Stimulated activated effector memory CD8-positive, alpha-beta T cell treated with anti-CD3 and anti-CD28 coated beads, Interleukin-12 subunit alpha, Interleukin-12 subunit beta, amount 100 ng/mL, for 72 hours (primary cell): Measurements from ENCODE around the gene CAMSAP3.
A peak's percentile ranks its signal among the peaks of the same experiment; 100 is the strongest.

Experiments used
- ATAC-seq: fragments of 150-1000 bp; cut with Tn5 transposase; 2 replicates; pipeline ENCODE4 v1.10.0; 2021
- DNase-seq, 2 donors: peaks; one replicate each; pipeline ENCODE4 v3.0.0; 2021 to 2022; ENCODE audit warnings: low spot score in 2 of 2
- H3K27ac Mint-ChIP-seq: one replicate; pipeline ENCODE4 v1.8.0; 2022; ENCODE audit warnings: mild to moderate bottlenecking, mixed read lengths
- H3K36me3 Mint-ChIP-seq: one replicate; pipeline ENCODE4 v1.8.0; 2022; ENCODE audit warnings: mild to moderate bottlenecking, mixed read lengths
- H3K4me1 Mint-ChIP-seq: one replicate; pipeline ENCODE4 v1.8.0; 2022; ENCODE audit warnings: mixed read lengths
- H3K4me3 Mint-ChIP-seq: one replicate; pipeline ENCODE4 v1.8.0; 2022; ENCODE audit warnings: mild to moderate bottlenecking, mixed read lengths
- H3K9me3 Mint-ChIP-seq: one replicate; pipeline ENCODE4 v1.8.0; 2022; ENCODE audit warnings: mixed read lengths

The CAMSAP3 gene

DNA sequence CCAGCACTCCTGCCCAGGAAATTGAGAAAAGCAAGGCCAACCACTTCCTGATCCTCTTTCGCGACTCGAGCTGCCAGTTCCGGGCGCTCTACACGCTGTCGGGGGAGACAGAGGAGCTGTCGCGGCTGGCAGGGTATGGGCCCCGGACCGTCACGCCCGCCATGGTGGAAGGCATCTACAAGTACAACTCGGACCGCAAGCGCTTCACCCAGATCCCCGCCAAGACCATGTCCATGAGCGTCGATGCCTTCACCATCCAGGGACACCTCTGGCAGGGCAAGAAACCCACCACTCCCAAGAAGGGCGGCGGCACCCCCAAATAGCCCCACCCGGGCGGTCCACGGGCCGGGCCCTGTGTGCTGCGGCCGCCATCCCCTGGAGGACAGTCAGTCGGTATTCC, 22.1 kb downstream of the CAMSAP3 start:
- no peaks in the 10 kb centered on the region for H3K9me3 Mint-ChIP-seq
- no peak overlapping the region for H3K27ac Mint-ChIP-seq

GRCh38 chr19:7618348-7618747, 22.7 kb downstream of the CAMSAP3 start:
- ATAC-seq (no peak), DNase-seq (no peak)
- no peaks in the 10 kb centered on the region for H3K9me3 Mint-ChIP-seq
- no peak overlapping the region for H3K4me3 Mint-ChIP-seq
- peak overlapping the region; percentile 79 for H3K27ac Mint-ChIP-seq
- H3K36me3 Mint-ChIP-seq: peaks cover 52% of the 10 kb centered on the region
- no peaks in the 10 kb centered on the region for H3K4me1 Mint-ChIP-seq

More for the DNA sequence above, 22.1 kb downstream of the CAMSAP3 start:
- peaks cover 45% of the 10 kb centered on the region for H3K36me3 Mint-ChIP-seq
- H3K4me3 Mint-ChIP-seq: no peak overlapping the region
- ATAC-seq: no peak
- no peak for DNase-seq
- no peaks in the 10 kb centered on the region for H3K4me1 Mint-ChIP-seq

DNA sequence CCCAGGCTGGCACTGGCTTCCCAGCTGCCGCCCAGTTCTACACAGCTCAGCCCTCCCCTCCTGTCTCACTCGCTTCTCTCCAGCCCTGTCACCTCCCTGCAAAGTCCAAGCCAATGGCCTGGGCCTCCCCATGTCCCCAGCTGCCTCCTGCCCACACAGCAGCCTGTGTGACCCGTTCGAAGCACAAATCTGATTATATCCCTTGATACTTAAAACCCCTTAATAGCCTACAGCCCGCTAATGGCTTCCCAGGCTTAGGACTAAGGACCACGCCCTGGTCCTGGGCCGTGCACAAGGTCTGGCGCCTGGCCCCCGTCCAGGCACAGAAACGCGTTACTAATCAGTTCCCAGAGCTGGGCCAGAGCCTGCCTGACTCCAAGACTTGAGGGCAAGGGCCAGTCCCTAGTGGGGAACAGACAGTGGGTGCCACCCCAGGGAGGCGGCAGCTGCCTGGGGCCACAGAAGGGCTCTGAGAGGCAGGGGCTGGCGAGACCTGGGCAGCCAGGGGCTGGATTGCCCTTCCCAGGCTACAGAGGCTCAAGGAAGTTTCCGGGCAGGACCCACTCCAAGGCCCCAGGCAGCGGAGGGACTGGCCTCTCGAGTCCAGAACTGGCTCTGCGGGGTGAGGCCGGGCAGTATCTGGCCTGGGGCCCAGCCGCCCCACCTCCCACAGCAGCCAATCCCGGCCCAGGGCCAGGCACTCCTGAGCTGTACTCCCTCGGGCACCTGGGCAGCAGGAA, 23.3 kb downstream of the CAMSAP3 start:
- H3K27ac Mint-ChIP-seq: peak overlapping the region; percentile 79
- H3K9me3 Mint-ChIP-seq: no peaks in the 10 kb centered on the region
- ATAC-seq (no peak), DNase-seq (no peak)
- no peaks in the 10 kb centered on the region for H3K4me1 Mint-ChIP-seq
- no peak overlapping the region for H3K4me3 Mint-ChIP-seq
- H3K36me3 Mint-ChIP-seq: peaks cover 56% of the 10 kb centered on the region

DNA sequence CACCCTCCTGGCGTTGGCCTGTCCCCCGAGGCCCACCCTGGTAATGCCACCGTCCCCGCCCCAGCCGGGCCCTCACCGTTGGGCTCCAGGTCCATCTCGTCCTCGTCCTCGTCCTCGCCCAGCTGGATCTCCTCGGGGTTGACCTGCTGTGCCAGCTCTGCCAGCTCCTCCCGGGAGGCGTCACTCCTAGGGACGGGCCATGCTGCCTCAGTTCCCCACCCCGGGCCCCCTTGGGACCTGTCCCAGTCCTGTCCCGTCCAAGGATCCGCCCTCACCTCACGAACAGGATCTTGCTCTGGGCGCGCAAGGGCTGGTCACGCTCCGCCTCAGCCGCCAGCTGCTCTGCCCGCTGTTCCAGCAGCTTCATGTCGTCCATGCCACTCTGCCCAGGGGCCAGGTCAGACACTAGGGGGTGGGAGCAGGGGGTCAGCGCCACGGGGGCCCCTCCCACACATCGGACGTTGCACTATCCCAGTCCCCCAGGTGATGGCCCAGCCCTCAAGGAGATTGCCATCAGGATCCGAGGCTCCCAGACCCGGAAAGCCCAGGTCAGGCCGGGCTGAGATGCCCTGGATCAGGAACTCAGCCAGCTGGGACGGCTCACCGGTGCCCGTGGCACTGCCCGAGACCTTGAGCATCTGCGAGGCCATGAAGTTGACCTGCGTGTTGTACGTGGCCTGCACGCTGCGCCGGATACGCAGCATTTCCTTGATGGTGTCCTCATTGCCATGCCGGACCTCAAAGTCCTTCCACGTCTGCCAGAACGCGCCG, 24.2 kb downstream of the CAMSAP3 start:
- Mint-ChIP-seq H3K36me3 (peaks cover 62% of the 10 kb centered on the region), H3K27ac (no peak overlapping the region), H3K9me3 (no peaks in the 10 kb centered on the region)

GRCh38 chr19:7620442-7621412, 25.1 kb downstream of the CAMSAP3 start:
- ATAC-seq (no peak), DNase-seq (no peak)
- no peak overlapping the region for H3K27ac Mint-ChIP-seq
- peaks cover 71% of the 10 kb centered on the region for H3K36me3 Mint-ChIP-seq
- H3K4me1 Mint-ChIP-seq: no peaks in the 10 kb centered on the region
- H3K9me3 Mint-ChIP-seq: no peaks in the 10 kb centered on the region
- H3K4me3 Mint-ChIP-seq: no peak overlapping the region

More for the DNA sequence above, 24.2 kb downstream of the CAMSAP3 start:
- no peak overlapping the region for H3K4me3 Mint-ChIP-seq
- DNase-seq (no peak), ATAC-seq (no peak)
- H3K4me1 Mint-ChIP-seq: no peaks in the 10 kb centered on the region

- DNase-seq (no peak), ATAC-seq (no peak)
- Mint-ChIP-seq H3K27ac (no peak overlapping the region), H3K4me1 (peaks cover 6% of the 10 kb centered on the region), H3K4me3 (no peak overlapping the region), H3K36me3 (peaks cover 72% of the 10 kb centered on the region), H3K9me3 (no peaks in the 10 kb centered on the region)
Measured at GRCh38 chr19:7622933-7623685, 27.4 kb downstream of the CAMSAP3 start.

DNA sequence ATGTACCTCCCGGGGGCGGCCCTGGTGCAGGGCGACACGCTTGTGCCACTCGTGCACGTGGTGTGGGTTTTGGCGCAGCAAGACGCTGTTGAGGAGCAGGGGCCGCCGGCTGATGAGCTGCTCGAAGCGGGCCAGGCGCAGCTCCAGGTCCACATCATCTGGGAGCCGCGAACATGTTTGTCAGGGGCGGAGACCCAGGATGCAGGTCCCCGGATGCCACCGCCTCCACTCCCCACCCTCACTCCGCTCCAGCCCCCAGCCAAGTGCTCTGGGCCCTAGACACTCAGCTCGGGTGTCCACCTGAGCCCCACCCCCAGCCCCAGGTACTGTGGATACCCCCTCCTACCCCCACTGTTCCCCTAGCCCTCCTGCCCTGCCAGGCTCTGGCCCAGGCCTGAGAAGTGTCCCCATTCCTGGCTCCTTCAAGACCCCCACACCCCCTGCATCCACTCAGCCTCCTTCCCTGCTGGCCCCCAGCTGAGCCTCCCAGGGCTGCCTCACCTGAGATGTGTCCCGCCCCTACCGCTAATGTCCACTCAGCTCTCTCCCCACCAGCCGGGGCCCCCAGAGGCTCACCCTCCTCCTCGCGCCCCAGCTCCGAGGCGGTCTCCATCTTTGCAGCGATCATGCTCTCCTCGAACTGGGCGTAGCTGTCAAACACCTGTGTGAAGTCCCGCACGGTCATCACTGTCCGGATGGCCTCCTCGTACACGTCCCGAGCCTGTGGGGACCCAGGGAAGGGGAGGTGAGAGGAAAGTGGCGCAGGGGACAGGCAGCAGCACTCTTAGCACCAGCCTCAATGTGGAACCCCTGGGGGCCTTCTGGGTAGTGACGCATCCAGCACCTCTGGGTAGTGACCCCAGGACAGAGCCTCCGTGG, 28.3 kb downstream of the CAMSAP3 start:
- Mint-ChIP-seq H3K4me1 (peaks cover 15% of the 10 kb centered on the region), H3K4me3 (no peak overlapping the region), H3K36me3 (peaks cover 68% of the 10 kb centered on the region), H3K9me3 (no peaks in the 10 kb centered on the region), H3K27ac (no peak overlapping the region)
- no peak for DNase-seq
- no peak for ATAC-seq

DNA sequence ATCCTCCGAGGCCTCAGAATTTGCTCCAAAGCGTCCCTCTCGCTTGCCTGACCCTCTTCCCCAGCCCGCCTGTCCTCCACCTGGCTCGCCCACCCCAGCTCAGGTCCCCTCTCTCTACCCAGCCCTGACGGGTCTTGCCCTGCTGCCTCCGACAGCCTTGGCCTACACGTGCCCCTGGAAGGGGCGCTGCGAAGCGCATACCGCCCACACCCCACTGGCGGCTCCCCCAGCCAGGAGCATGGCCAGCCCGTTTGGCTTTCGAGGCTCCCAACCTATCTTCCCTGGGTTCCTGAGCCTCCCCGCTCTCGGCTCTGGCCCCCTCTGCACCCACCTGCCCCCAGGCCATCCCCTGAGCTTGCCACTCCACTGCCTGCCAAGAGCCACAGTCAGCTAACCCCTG, 29.1 kb downstream of the CAMSAP3 start:
- DNase-seq: no peak
- Mint-ChIP-seq H3K9me3 (no peaks in the 10 kb centered on the region), H3K4me1 (peaks cover 23% of the 10 kb centered on the region), H3K27ac (no peak overlapping the region), H3K36me3 (peaks cover 74% of the 10 kb centered on the region), H3K4me3 (no peak overlapping the region)
- no peak for ATAC-seq

DNA sequence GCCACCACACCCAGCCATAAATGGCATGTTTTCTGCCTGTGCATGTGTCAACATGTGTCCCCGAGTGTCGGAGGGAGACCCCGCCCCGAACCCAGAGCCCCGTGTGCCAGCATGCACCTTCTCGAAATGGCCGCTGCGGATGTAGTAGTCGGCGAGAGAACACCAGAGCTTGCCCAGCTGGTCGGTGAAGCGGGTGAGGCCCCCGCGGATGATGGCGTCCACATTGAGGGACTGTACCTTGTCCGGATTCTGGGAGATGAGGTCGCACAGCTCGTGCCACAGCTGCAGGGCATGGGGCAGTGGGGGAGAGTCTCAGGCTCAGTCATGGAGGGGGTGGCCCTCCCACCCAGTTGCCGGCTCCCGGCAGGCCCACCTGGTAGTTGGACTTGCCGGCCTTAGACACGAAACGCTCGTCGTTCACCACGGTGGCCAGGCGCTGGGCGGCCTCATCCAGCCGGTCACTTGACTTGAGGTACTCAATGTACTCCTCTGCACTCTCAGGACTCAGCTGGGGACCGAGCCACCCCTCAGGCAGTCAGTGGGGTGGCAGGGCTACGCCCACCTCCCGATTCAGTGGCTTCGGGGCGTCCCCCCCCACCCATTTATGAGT, 30.2 kb downstream of the CAMSAP3 start:
- Mint-ChIP-seq H3K27ac (no peak overlapping the region), H3K36me3 (peaks cover 76% of the 10 kb centered on the region), H3K4me1 (peaks cover 34% of the 10 kb centered on the region), H3K4me3 (no peak overlapping the region), H3K9me3 (no peaks in the 10 kb centered on the region)
- no peak for ATAC-seq
- DNase-seq: no peak

DNA sequence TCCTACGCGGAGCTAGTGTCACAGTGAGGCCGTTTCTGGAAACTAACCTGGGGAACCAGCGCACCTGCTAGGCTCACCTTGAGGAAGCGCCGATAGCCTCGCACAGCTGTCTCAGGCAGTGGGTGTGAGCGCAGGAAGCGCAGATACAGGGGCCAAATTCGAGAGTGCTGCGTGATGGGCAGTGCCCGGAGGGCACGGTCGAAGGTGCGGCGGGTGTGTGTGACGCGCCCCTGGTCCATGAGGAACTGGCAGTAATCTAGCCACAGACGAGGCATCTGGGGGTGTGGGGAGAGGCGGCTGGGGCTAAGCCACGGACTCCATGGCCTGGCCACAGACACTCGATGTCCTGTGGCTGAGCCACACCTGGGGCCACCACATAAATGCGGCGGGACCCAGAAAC, 31.5 kb downstream of the CAMSAP3 start:
- peak overlapping the region; percentile 6 for H3K4me3 Mint-ChIP-seq
- ATAC-seq: no peak
- no peak for DNase-seq
- H3K27ac Mint-ChIP-seq: no peak overlapping the region
- H3K4me1 Mint-ChIP-seq: peaks cover 37% of the 10 kb centered on the region
- H3K9me3 Mint-ChIP-seq: no peaks in the 10 kb centered on the region
- H3K36me3 Mint-ChIP-seq: peaks cover 76% of the 10 kb centered on the region

GRCh38 chr19:7628589-7629311, 33.1 kb downstream of the CAMSAP3 start:
- ATAC-seq: no peak
- Mint-ChIP-seq H3K36me3 (peaks cover 73% of the 10 kb centered on the region), H3K27ac (peak overlapping the region; percentile 99), H3K4me1 (peaks cover 37% of the 10 kb centered on the region), H3K4me3 (peak overlapping the region; percentile 95), H3K9me3 (no peaks in the 10 kb centered on the region)
- DNase-seq: no peak

GRCh38 chr19:7629347-7630054, 33.8 kb downstream of the CAMSAP3 start, which contains the start of the genes PET100 and XAB2:
Gene PET100, plus strand, starts transcription at chr19:7629793. Its CDS starts 41 bp downstream, at chr19:7629834.
Gene XAB2, minus strand, starts transcription at chr19:7629545. Its CDS starts 18 bp downstream, at chr19:7629527.
- no peaks in the 10 kb centered on the region for H3K9me3 Mint-ChIP-seq
- ATAC-seq (peak; percentile 99), DNase-seq (peak; percentile 91 to 97)
- H3K27ac Mint-ChIP-seq: peak within 1 kb of the TSS; percentile 99
- H3K4me1 Mint-ChIP-seq: peaks cover 42% of the 10 kb centered on the region
- H3K4me3 Mint-ChIP-seq: peak within 1 kb of the TSS; percentile 95
- H3K36me3 Mint-ChIP-seq: peaks cover 71% of the 10 kb centered on the region
